Fibroblast of pulmonary artery (primary cell): ENCODE results near the gene PTGIS.
A peak's percentile ranks its signal among the peaks of the same experiment; 100 is the strongest.

Experiments
- DNase-seq: peaks from one replicate; pipeline ENCODE4 v3.0.0-alpha.2; 2010; ENCODE audit warnings: low read depth
- H3K4me3 ChIP-seq: replicated peaks from 2 replicates; pipeline ENCODE4 v1.5.1; 2011; ENCODE audit warnings: low read depth, mild to moderate bottlenecking, control low read depth, low read length, moderate library complexity
- TF ChIP-seq, protein P1 (sequence below): IDR thresholded peaks from 2 replicates; pipeline ENCODE4 v1.5.1; 2011; ENCODE audit warnings: mild to moderate bottlenecking, control low read depth, low read length, inconsistent platforms; ENCODE audit errors: missing control alignments

Gene PTGIS

DNA sequence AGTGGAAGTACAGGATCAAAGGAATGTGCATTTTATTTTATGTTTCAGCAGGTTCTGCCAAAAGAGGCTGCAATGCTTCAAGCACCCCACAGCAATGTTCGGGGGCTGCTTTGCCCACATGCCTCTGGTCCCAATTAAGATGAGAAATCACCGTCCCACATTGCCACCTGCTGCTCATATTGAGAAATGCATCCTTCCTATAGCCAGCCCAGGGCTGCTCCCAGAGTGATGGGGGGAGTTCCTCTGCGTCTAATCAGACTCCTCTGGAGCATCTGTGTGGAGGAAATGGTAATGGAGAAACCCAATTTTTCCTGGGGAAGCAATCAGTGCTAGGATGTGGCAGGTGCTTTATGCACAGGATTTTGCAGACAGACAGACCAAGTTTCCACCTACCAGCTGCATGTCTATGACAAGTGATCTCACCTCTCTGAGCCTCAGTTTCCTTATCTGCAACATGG lies 33.7 kb downstream of the PTGIS start:
- H3K4me3 ChIP-seq = no peak overlapping the region
- TF ChIP-seq, protein P1, sequence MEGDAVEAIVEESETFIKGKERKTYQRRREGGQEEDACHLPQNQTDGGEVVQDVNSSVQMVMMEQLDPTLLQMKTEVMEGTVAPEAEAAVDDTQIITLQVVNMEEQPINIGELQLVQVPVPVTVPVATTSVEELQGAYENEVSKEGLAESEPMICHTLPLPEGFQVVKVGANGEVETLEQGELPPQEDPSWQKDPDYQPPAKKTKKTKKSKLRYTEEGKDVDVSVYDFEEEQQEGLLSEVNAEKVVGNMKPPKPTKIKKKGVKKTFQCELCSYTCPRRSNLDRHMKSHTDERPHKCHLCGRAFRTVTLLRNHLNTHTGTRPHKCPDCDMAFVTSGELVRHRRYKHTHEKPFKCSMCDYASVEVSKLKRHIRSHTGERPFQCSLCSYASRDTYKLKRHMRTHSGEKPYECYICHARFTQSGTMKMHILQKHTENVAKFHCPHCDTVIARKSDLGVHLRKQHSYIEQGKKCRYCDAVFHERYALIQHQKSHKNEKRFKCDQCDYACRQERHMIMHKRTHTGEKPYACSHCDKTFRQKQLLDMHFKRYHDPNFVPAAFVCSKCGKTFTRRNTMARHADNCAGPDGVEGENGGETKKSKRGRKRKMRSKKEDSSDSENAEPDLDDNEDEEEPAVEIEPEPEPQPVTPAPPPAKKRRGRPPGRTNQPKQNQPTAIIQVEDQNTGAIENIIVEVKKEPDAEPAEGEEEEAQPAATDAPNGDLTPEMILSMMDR = peak; percentile 75
- peak; percentile 66 for DNase-seq

DNA sequence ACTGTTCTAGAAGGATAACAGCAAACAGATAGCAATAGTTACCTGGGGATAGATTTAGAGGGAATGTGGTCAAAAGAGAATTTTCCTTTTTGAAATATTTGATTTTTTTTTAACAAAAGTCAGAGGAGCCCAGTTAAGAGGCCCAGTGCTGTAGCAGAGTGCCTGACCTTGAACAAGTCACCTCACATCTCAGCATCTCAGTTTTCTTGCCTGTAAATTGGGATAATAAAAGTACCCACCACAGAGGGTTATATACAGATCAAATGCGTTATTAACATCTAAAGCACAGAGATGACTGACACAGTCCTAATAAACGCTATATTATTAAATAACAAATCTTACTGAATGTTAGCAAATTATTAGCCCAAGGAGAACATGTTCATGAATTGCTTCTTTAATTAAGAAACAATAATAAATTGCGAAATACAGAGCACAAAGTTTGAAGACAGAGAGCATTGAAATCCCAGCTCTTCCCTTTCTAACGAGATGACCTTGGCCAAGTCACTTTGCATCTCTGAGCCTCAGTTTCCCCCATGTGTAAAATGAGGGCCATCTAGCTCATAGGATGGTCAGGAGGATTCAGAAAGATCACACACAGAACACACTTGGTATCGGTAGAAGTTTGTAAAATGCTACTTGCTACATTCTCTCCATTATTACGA lies 35.5 kb downstream of the PTGIS start:
- H3K4me3 ChIP-seq = no peak overlapping the region
- no peak for DNase-seq
- TF ChIP-seq, protein P1 = no peak

DNA sequence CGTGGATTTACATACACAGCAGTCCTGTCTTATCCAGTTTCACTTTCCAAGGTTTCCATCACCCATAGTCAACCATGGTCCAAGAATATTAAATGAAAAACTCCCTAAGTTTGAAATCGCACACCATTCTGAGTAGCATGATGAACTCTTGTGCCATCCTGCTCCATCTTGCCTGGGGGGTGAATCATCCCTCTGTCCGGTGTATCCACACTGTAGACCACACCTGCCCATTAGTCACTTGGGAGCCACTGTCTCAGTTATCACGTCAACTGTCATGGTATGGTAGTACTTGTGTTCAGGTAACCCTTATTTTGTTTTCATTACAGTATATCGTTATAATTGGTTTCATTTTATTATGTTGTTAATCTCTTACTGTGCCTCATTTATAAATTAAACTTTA lies 38.5 kb downstream of the PTGIS start:
- H3K4me3 ChIP-seq = no peak overlapping the region
- TF ChIP-seq, protein P1 = no peak
- no peak for DNase-seq

DNA sequence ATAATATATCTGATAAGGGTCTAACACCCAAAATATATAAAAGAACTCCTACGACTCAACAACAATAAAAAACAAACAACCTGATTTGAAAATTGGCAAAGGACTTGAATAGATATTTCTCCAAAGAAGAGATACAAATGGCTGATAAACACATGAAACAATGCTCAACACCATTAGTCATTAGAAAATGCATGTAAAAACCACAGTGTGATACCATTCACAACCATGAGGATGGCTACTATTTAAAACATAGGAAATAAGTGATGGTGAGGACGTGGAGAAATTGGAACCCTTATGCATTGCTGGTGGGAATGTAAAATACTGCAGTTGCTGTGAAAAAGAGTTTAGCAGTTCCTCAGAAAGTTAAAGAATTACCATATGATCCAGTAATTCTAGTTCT lies 41.4 kb downstream of the PTGIS start:
- no peak overlapping the region for H3K4me3 ChIP-seq
- TF ChIP-seq, protein P1 = no peak
- no peak for DNase-seq

DNA sequence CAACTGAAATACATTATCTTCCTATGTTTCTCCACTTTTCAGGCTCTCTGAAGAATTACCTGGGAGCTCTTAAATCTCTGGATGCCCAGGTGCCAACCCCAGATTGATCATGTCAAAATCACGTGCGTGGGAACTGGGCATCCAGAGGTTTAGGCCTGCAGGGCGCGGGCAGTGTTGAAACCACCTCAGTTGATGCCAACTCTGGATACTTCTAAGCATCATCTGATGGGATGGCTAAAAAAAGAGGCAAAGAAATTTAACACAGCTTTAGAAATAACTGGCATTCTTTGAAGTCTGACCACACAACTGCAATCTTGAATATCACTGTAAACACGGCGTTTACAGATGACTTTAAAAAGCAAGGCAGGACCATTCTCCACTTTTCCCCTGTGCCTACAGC lies 41.9 kb downstream of the PTGIS start:
- TF ChIP-seq, protein P1 = no peak
- no peak overlapping the region for H3K4me3 ChIP-seq
- DNase-seq = no peak

DNA sequence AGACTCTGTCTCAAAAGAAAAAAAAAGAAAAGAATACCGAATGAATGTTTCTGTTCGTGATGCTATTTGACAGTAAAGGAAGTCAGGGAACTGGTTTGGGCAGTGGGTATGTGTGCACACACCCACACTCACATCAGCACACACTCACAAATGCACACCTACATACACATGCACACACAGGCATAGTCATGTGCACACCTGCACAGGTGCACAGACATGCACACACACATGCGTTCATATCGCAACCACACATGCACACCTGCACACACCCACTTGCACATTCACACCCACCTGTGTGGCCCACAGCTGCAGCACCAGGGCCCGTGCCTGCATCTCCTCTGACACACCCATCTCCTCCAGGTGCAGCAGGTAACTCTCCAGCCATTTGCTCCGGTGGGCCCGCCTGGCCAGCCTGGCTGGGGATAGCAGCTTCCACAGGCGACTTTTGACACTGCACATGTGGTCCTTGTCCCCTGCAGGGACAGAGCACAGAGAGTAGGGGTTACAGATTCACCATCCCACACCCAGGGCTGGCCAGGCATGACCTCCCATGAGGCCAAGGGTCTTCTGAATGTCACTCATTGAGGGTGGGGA lies 44.1 kb downstream of the PTGIS start:
- H3K4me3 ChIP-seq = no peak overlapping the region
- TF ChIP-seq, protein P1 = no peak
- DNase-seq = no peak

DNA sequence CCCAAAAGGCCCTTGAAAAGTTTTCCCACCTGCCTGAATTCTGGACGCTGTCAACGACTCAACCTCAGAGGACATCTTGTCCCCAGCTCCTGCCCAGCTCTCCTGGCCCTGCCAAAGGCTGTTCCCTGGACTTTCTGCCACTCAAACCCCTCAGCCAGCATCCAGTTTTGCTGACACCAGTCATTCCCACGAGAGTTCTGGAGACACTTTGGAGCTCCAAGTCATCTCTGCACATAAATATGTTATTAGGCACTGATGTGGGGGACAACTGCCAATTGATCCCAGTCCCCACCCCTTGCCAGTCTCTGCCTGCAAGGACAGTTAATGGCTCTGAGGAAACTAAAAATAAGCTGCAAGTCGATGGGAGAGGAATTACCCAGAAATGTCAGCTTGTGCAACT lies 46.6 kb downstream of the PTGIS start:
- H3K4me3 ChIP-seq = no peak overlapping the region
- TF ChIP-seq, protein P1 = no peak
- DNase-seq = no peak
